CD14-positive monocyte (primary cell): Measurements from ENCODE around the gene RNASE12. TPM values are rescaled to one million over a fixed set of nuclear protein-coding genes. Genes with fewer than 3 reads are reported as not detected.

Source experiments
- DNase-seq, 3 donors: peaks; one replicate each; pipeline ENCODE4 v3.0.0-alpha.2; 2011 to 2022
- H2AFZ ChIP-seq: 2 replicates; pipeline ENCODE4 v1.6.0; 2012; ENCODE audit warnings: mild to moderate bottlenecking, low read depth, low read length, inconsistent platforms; ENCODE audit not compliant: insufficient read depth, poor library complexity, severe bottlenecking
- H3K27ac ChIP-seq, 2 donors: 1 replicate in 1 of 2; 2 replicates in 1 of 2; pipeline ENCODE4 v1.5.1; 2012 to 2013; ENCODE audit warnings: low read length in 2 of 2, control low read depth in 1 of 2, inconsistent platforms in 1 of 2, low read depth in 1 of 2, mild to moderate bottlenecking in 1 of 2
- H3K27me3 ChIP-seq, 2 donors: one replicate each; pipeline versions ENCODE4 v1.6.0 to v1.6.1; 2011 to 2013; ENCODE audit warnings: low read length in 2 of 2; ENCODE audit not compliant: control insufficient read depth in 2 of 2, insufficient read depth in 2 of 2
- H3K36me3 ChIP-seq, 2 donors: replicated peaks in 1 of 2; 1 replicate in 1 of 2; 2 replicates in 1 of 2; pipeline versions ENCODE4 v1.5.1 to v1.6.1; 2012 to 2013; ENCODE audit warnings: low read length in 2 of 2, control low read depth in 1 of 2, inconsistent platforms in 1 of 2, mild to moderate bottlenecking in 1 of 2; ENCODE audit not compliant: insufficient read depth in 2 of 2, control insufficient read depth in 1 of 2
- H3K4me1 ChIP-seq, 2 donors: 1 replicate in 1 of 2; 2 replicates in 1 of 2; pipeline versions ENCODE4 v1.5.1 to v1.6.1; 2012 to 2013; ENCODE audit warnings: low read length in 2 of 2, control low read depth in 1 of 2, inconsistent platforms in 1 of 2, mild to moderate bottlenecking in 1 of 2, moderate library complexity in 1 of 2; ENCODE audit not compliant: insufficient read depth in 2 of 2, control insufficient read depth in 1 of 2
- H3K4me2 ChIP-seq: replicated peaks from 2 replicates; pipeline ENCODE3; 2012; ENCODE audit warnings: low read length, moderate library complexity, mild to moderate bottlenecking; ENCODE audit not compliant: poor library complexity, severe bottlenecking; ENCODE audit errors: extremely low read depth
- H3K4me3 ChIP-seq, 3 experiments: fragments of 200-600 bp in 1 of 3; sonication (generic) in 1 of 3; replicated peaks in 1 of 3; 1 replicate in 2 of 3; 2 replicates in 1 of 3; pipeline ENCODE4 v1.5.1; 2011 to 2013; ENCODE audit warnings: low read length in 3 of 3, mild to moderate bottlenecking in 3 of 3, control low read depth in 2 of 3, low read depth in 2 of 3, inconsistent platforms in 1 of 3, moderate library complexity in 1 of 3
- H3K79me2 ChIP-seq: 2 replicates; pipeline ENCODE4 v1.6.0; 2012; ENCODE audit warnings: mild to moderate bottlenecking, control low read depth, inconsistent platforms, low read length, moderate library complexity; ENCODE audit not compliant: insufficient read depth
- H3K9ac ChIP-seq: 2 replicates; pipeline ENCODE4 v1.6.0; 2017; ENCODE audit warnings: low read length, mild to moderate bottlenecking; ENCODE audit not compliant: insufficient read depth, poor library complexity, severe bottlenecking
- H3K9me3 ChIP-seq, 2 donors: replicated peaks in 1 of 2; 1 replicate in 1 of 2; 2 replicates in 1 of 2; pipeline versions ENCODE4 v1.5.1 to v1.6.1; 2012 to 2013; ENCODE audit warnings: low read length in 2 of 2, control low read depth in 1 of 2; ENCODE audit not compliant: control insufficient read depth in 1 of 2, insufficient read depth in 1 of 2
- H4K20me1 ChIP-seq: 2 replicates; pipeline ENCODE4 v1.6.0; 2012; ENCODE audit warnings: mild to moderate bottlenecking, low read length, control low read depth, moderate library complexity; ENCODE audit not compliant: insufficient read depth
- H3K27ac Mint-ChIP-seq, 7 donors: one replicate each; pipeline ENCODE4 v1.8.0; 2020; ENCODE audit warnings: mild to moderate bottlenecking in 7 of 7, mixed read lengths in 7 of 7, moderate library complexity in 6 of 7, inconsistent platforms in 2 of 7
- H3K27me3 Mint-ChIP-seq, 3 donors: one replicate each; pipeline ENCODE4 v1.8.0; 2021 to 2022; ENCODE audit warnings: low read depth in 3 of 3, mild to moderate bottlenecking in 3 of 3, mixed read lengths in 3 of 3, moderate library complexity in 3 of 3, inconsistent platforms in 1 of 3
- H3K36me3 Mint-ChIP-seq, 2 donors: one replicate each; pipeline ENCODE4 v1.8.0; 2020; ENCODE audit warnings: mixed read lengths in 2 of 2, inconsistent platforms in 1 of 2, mild to moderate bottlenecking in 1 of 2
- H3K4me1 Mint-ChIP-seq: one replicate; pipeline ENCODE4 v1.8.0; 2020; ENCODE audit warnings: mild to moderate bottlenecking, mixed read lengths
- H3K4me3 Mint-ChIP-seq, 2 donors: one replicate each; pipeline ENCODE4 v1.8.0; 2020; ENCODE audit warnings: mild to moderate bottlenecking in 2 of 2, mixed read lengths in 2 of 2, moderate library complexity in 1 of 2
- H3K9me3 Mint-ChIP-seq, 7 donors: one replicate each; pipeline ENCODE4 v1.8.0; 2020 to 2022; ENCODE audit warnings: mixed read lengths in 7 of 7, mild to moderate bottlenecking in 6 of 7, moderate library complexity in 6 of 7, inconsistent platforms in 2 of 7
- CTCF ChIP-seq: fragments of 200-600 bp; IDR thresholded peaks from one replicate; pipeline ENCODE4 v1.8.0; 2022; ENCODE audit warnings: antibody characterized with exemption, mild to moderate bottlenecking
- WGBS: methylation state at CpG from one replicate; pipeline ENCODE4 v1.1.5; 2013; ENCODE audit warnings: missing lambda C conversion rate; ENCODE audit not compliant: insufficient coverage; 5-methylcytosine and 5-hydroxymethylcytosine counted together
- intact Hi-C, 2 donors: fragments of 100-400 bp; cut with micrococcal nuclease; formaldehyde crosslinking; loops; one replicate each; pipeline versions ENCODE4 v1.15.0 to v1.15.1; 2023
- polyA plus RNA-seq, 3 donors: library from polyadenylated mRNA; depleted of rRNA in 1 of 3; unstranded in 2 of 3; stranded (reverse) in 1 of 3; fragments of 300-500 nt in 2 of 3; fragments of >200 nt in 1 of 3; fragmentation: Illumina TruSeq in 2 of 3; gene quantifications; 1 replicate in 2 of 3; 2 replicates in 1 of 3; pipeline ENCODE4 v1.2.3, GENCODE V29; 2012 to 2021

Gene RNASE12
- polyA plus RNA-seq, 3 donors, result not detected

- no peaks in the 10 kb centered on the region for H3K36me3 ChIP-seq
- Mint-ChIP-seq H3K9me3 (peaks cover 0 to 19% (median 12%) of the 10 kb centered on the region in 7 donors), H3K27me3 (peaks cover 41 to 45% (median 43%) of the 10 kb centered on the region in 3 donors), H3K4me1 (peaks cover 53% of the 10 kb centered on the region), H3K36me3 (peaks cover 0 to 11% of the 10 kb centered on the region in 2 donors), H3K4me3 (peak overlapping the region; percentile 77 to 93), H3K27ac (peak overlapping the region in 5 of 7 donors; percentile 4 to 59 (median 31))
- WGBS, result 34% methylated on average over 8 of the region's 15 CpGs
- H3K9me3 ChIP-seq, result peaks cover 0 to 9% of the 10 kb centered on the region in 2 donors
- H4K20me1 ChIP-seq, result no peaks in the 10 kb centered on the region
- peak in 2 of 3 donors; percentile 47 to 49 for DNase-seq
- peak overlapping the region in 1 of 3 experiments; percentile 65 for H3K4me3 ChIP-seq
- no peak for TF ChIP-seq CTCF
- intact Hi-C loops, result no loop called here
- H3K4me1 ChIP-seq, result peaks cover 45% of the 10 kb centered on the region in 2 donors
- peaks cover 37 to 40% of the 10 kb centered on the region in 2 donors for H3K27me3 ChIP-seq
- peak overlapping the region; percentile 73 for H3K4me2 ChIP-seq
- H2AFZ ChIP-seq, result no peak overlapping the region
- no peaks in the 10 kb centered on the region for H3K79me2 ChIP-seq
- H3K27ac ChIP-seq, result no peak overlapping the region
- no peak overlapping the region for H3K9ac ChIP-seq
Measured at GRCh38 chr14:20623798-20624197, 32.6 kb upstream of the RNASE12 start.

- H3K4me3 ChIP-seq, result peak overlapping the region; percentile 13 to 65 (median 15)
Measured at GRCh38 chr14:20622816-20623291, 31.7 kb upstream of the RNASE12 start.

More at GRCh38 chr14:20622816-20623291, 31.7 kb upstream of the RNASE12 start:
- intact Hi-C loops, result no loop called here
- no peaks in the 10 kb centered on the region for H4K20me1 ChIP-seq
- Mint-ChIP-seq H3K4me3 (peak overlapping the region; percentile 77 to 93), H3K27ac (peak overlapping the region in 6 of 7 donors; percentile 2 to 80 (median 52)), H3K4me1 (peaks cover 59% of the 10 kb centered on the region), H3K36me3 (peaks cover 0 to 6% of the 10 kb centered on the region in 2 donors), H3K9me3 (peaks cover 0 to 15% (median 9%) of the 10 kb centered on the region in 7 donors), H3K27me3 (peaks cover 32 to 37% (median 35%) of the 10 kb centered on the region in 3 donors)
- peaks cover 52 to 55% of the 10 kb centered on the region in 2 donors for H3K4me1 ChIP-seq
- H2AFZ ChIP-seq, result peak overlapping the region; percentile 78
- peak overlapping the region; percentile 35 for H3K9ac ChIP-seq
- TF ChIP-seq CTCF, result no peak
- peak overlapping the region; percentile 73 for H3K4me2 ChIP-seq
- H3K27ac ChIP-seq, result no peak overlapping the region
- peak in 1 of 3 donors; percentile 28 for DNase-seq
- H3K79me2 ChIP-seq, result no peaks in the 10 kb centered on the region
- WGBS, result 6% methylated on average over 18 of the region's 29 CpGs
- H3K9me3 ChIP-seq, result peaks cover 0 to 3% of the 10 kb centered on the region in 2 donors
- H3K36me3 ChIP-seq, result no peaks in the 10 kb centered on the region
- peaks cover 28 to 30% of the 10 kb centered on the region in 2 donors for H3K27me3 ChIP-seq
